Ovary (tissue), 3 donors: Measurements from ENCODE around the gene CRY1.

ENCODE experiments used
- CTCF ChIP-seq, 3 donors: fragments of 450-650 bp in 2 of 3; fragments of 200-600 bp in 1 of 3; IDR thresholded peaks; one replicate each; pipeline versions ENCODE4 v1.5.1 to v1.8.0; 2016 to 2022; ENCODE audit warnings: antibody characterized with exemption in 3 of 3, mild to moderate bottlenecking in 1 of 3
- EP300 ChIP-seq: sonication (generic); formaldehyde crosslinking; IDR thresholded peaks from one replicate; pipeline ENCODE4 v1.6.1; 2017; ENCODE audit warnings: antibody characterized with exemption
- POLR2A ChIP-seq: fragments of 450-650 bp; IDR thresholded peaks from one replicate; pipeline ENCODE4 v1.6.1; 2017; ENCODE audit warnings: antibody characterized with exemption, mild to moderate bottlenecking, moderate library complexity
- donor health status: DM: no; HTN: no; CAD: no.

- TF ChIP-seq EP300 (no peak), CTCF (IDR thresholded peaks at IDR 0.05) (no peak), POLR2A (no peak)
Observed at GRCh38 chr12:107111314-107111713, 18.0 kb upstream of the CRY1 start.
